Right renal cortex interstitium (tissue), 3 donors: Measurements from ENCODE around the gene CEP170B. TPM values are rescaled to one million over a fixed set of nuclear protein-coding genes. Genes with fewer than 3 reads are reported as not detected.
"Not testable (repeated sequence)": the region's sequence is repeated elsewhere in the genome, so short reads cannot be mapped to it uniquely, and the experiment has no call there.

Experiments
- DNase-seq, 3 donors: peaks; one replicate each; pipeline ENCODE4 v3.0.0-alpha.2; 2013; ENCODE audit warnings: low read depth in 3 of 3, low spot score in 2 of 3
- polyA plus RNA-seq, 3 donors: library from polyadenylated mRNA; unstranded; fragments of 120-200 nt; gene quantifications; one replicate each; pipeline ENCODE4 v1.2.1, GENCODE V29; 2013; ENCODE audit not compliant: insufficient read length in 3 of 3

The CEP170B gene
- polyA plus RNA-seq, 3 donors, result 8.1 to 9.8 (median 9.5) TPM

DNA sequence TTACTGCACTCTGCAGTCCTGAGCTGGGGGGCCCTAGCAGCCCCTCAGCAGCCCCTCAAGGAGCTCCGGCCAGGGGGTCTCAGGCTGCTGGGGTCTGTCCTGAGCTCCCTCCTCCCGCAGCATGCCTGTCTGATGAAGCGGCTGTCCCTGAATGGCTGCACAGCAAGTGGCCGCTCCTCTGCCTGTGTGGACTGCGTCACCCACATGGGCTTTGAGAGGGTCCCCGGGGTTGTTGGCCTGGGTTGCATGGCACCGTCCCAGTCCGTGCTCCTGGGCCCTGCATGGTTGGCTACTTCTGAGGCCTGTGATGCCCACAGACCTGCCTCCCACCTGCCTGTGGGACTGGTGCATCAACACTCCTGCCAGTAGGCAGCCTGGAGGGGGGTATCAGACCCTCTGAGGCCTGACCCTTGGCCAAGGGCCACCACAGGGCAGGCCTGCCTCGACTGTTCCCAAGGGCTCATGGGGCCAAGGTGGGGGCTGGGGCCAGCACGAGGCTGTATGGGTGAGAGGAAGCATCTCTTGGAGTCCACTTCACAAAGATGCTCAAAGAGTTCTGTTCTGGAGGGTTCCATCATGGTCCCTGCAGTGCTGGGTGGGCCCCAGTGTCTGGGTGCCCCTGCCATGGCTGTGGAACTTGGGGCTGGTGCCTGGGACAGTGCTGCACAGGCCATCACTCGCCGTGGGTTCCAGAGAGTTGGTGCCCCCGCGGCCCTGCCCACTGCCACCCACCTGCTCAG lies 12.2 kb downstream of the CEP170B start:
- no peak for DNase-seq

DNA sequence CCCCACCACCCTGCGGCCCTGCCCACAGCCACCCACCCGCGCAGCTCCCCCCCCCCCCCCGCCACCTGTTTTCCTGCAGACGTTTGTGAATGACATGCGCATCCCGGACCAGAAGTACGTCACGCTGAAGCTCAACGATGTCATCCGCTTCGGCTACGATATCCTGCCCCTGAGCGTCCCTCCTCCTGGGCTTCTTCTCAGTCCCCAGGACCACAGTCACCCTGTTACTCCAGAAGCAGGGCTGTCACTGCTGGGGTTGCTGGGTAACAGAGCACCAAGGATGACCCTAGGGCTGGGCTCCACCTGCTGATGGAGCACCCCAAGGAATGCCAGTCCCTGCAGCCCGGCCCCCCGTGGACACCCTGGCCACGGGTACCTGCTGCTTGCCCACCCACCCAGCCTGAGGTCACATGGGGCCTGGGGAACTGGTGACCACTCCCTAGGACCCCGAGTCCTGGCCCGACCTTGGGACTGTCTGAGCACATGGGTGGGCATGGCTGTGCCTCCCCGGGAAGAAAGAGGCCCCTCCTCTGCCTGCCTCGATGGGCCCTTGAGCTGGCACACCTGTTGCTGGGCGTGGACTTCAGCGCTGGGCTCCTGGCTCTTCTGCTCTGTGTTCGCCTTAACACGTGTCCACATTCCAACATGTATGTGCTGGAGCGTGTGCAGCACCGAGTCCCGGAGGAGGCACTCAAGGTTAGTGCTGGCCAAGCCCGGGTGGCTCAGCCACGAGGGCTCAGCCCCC lies 12.9 kb downstream of the CEP170B start:
- DNase-seq, result no peak

DNA sequence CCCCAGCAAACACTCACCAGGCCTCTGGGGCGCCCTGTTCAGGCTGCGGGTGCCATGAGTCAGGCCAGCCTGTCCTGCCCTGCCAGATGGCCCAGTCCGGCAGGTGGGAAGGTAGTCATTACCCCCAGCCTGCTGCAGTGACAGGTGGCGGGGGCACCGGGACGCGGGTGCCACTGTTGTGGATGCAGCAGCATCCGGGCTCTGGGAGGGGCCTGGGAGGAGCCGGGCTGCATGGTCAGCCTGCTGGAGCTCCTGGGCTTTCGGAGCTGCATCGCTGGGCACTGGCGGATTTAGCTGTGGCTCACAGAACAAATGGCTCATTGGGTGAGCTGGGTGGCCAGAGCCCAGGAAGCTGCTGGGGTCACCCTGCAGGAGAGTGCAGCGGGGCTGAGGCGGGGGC lies 13.5 kb downstream of the CEP170B start:
- no peak for DNase-seq

DNA sequence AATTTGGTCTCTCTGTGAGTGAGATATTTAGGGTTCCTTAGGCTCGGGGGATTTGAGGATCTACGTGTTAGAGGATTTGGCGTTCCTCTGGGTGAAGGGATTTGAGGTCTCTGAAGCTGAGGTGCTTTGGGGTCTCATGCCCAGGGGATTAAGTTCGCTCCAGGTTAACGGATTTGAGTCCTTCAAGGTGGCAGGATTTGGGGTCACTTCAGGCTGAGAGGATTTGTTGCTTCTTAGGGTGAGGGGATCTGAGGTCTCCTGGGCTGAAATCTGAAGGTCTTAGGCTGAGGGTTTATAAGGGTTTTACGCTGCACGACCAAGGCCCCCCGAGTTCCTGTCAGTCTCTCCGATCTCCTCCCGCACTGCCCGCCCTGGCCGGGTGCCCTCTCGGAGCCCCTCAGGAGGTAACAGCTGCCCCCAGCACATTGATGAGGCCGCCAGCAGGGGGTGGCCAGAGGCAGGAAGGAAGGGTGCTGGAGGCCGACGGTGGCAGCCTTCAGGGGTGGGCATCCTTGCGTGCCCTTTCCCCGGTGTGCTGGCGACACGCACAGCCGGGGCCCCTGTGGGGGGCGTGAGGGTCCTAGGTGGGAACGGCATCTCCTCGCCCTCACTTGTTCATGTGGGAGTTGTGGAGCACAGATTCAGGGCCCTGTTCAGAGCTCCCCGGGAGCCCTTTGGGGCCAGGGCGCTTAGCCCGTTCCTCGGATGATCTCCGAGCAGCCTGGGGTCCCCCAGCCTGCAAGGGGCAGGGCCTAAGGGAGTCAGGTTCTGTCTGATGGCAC lies 14.3 kb downstream of the CEP170B start:
- no peak for DNase-seq

DNA sequence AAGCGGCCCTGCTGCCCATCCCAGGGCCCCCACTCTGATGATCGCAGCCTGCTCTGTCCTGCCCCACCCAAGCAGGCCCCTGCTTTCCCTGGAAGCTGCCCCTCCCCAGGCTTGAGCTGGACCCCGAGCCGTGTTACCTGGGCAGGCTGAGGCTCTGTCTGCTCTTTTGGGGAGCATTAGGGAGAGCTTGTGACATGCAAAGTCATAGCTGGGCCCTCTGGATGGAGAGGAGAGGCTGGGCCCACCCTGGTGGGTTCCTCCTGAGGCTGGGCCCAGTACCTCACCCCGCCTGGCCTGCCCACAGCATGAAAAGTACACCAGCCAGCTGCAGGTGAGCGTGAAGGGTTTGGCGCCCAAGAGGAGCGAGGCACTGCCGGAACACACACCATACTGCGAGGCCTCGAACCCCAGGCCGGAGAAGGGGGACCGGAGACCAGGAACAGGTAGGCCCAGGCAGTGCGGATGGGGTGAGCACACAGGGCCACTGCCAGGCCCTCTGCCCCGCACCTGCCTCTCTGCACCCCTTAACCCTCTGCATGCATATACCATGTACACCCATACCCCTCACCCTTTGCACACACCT lies 15.0 kb downstream of the CEP170B start:
- no peak for DNase-seq

DNA sequence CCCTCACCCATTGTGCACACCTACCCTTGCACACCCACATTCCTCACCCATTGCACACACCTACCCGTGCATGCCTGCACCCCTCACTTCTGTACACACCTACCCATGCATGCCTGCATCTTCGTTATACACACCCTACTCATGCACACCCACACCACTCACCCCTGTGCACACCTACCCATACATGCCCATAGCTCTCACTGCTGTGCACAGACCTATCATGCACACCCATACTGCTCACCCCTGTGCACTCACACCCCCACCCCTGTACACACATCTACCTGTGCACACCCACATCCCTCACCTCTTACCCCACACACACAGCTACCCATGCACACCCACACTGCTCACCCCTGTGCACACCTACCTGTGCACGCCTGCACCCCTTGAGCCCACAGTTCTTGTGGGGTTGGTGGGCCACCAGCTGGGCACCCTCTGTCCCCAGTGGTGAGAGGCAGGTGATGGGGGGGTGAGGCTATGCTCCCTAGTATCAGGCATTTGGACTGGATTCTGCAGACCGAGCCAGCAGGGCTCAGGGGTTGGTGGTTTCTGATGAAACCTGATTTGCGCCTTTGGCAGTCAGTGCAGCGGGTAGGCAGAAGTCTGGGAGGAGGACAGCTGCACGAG lies 15.6 kb downstream of the CEP170B start:
- DNase-seq, result no peak

DNA sequence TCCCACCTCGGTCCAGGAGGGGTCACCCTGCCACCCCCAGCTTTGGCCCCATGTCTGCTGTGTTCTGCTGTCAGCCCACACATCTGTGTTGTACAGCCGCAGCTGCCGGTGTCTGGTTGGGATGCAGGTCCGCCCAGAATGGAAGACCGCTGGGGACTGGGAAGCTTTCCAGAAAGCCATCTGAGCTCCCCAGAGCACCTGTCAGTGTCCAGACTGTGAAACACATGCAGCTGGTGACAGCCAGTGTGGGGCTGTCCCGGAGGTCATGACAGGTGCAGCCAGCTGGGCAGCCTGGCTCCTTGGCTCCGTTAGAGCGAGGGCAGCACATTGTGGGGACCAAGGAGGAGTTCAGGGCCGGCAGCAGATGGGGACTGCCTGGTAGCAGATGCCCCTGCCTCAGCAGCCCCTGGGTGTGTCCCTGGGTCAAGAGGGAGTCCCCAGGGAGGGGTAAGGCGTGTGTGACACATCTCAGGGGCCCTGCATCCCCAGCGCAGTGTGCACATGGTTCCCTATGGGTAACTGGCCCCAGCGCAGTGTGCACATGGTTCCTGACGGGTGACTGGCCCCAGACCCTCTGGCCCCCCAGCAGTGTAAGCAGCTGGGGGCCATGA lies 16.4 kb downstream of the CEP170B start:
- no peak for DNase-seq

DNA sequence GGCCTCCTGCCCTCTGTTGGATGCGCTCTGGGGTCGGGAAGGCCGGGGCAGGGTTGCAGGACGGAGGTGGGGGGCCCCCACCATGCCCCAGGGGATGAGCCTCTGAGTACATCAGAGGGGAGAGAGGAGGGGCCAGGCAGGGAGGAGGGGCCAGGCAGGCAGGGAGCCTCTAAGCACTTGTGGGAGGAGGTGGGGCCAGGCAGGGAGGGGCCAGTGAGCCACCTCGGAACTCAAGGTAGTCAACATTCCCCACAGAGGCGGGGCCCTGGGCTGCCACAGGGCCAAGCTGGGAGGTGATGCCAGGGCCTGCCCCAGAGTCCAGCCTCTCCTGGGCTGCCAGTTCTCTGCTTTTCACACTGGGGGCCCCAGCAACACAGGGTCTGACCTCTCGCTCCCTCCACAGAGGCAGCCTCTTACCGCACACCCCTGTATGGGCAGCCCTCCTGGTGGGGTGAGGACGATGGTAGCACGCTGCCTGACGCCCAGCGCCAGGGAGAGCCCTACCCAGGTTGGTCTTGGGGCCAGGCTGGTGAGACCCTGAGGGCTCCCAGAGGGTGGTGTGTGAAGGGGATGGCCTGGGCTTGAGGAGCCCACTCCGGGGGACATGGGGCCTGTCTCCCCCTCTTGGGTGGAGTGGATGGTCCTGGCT lies 17.4 kb downstream of the CEP170B start:
- no peak for DNase-seq

DNA sequence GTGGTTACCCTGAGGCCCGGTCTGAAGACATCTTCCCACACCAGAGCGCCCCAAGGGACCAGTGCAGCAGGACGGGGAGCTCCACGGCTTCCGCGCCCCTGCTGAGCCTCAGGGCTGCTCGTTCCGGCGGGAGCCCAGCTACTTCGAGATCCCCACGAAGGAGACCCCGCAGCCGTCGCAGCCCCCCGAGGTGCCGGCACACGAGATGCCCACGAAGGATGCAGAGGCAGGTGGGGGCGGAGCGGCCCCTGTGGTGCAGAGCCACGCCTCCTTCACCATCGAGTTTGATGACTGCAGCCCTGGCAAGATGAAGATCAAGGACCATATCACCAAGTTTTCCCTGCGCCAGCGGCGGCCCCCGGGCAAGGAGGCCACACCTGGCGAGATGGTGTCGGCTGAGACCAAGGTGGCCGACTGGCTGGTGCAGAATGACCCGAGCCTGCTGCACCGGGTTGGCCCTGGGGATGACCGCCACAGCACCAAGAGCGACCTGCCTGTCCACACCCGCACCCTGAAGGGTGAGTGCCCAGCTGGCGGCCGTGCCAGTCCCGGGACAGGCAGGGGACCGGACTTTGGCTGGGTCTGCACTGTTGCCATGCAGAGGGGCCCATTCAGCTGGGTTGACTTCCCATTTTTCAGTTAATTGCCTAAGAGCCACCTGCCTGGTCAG lies 18.1 kb downstream of the CEP170B start:
- DNase-seq, result no peak

DNA sequence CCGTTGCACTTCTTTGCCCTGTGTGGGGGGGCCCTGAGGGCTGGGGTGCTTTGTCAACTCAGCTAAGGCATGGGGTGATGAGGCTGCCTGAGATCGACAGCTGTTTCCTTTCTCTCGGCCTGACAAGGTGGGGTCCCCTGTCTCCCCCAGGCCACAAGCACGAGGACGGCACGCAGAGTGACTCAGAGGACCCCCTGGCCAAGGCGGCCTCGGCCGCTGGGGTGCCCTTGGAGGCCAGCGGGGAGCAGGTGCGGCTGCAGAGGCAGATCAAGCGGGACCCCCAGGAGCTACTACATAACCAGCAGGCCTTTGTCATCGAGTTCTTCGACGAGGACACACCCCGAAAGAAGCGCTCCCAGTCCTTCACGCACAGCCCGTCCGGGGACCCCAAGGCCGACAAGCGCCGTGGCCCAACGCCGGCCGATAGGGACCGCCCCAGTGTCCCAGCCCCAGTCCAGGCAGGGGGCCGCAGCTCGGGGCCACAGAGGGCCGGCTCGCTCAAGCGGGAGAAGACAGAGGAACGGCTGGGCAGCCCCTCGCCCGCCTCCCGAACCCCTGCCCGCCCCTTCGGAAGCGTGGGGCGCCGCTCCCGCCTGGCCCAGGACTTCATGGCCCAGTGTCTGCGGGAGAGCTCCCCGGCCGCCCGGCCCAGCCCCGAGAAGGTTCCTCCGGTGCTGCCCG lies 18.8 kb downstream of the CEP170B start:
- DNase-seq, result no peak

DNA sequence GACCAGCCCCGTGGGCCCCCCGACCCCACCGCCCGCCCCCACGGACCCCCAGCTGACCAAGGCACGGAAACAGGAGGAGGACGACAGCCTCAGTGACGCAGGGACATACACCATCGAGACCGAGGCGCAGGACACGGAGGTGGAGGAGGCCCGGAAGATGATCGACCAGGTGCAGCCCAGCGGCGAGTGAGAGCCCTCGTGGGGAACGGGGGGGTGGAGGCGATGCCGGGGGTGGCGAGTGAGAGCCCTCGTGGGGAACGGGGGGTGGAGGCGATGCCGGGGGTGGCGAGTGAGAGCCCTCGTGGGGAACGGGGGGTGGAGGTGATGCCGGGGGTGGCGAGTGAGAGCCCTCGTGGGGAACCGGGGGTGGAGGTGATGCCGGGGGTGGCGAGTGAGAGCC lies 19.3 kb downstream of the CEP170B start:
- not testable (repeated sequence) for DNase-seq

DNA sequence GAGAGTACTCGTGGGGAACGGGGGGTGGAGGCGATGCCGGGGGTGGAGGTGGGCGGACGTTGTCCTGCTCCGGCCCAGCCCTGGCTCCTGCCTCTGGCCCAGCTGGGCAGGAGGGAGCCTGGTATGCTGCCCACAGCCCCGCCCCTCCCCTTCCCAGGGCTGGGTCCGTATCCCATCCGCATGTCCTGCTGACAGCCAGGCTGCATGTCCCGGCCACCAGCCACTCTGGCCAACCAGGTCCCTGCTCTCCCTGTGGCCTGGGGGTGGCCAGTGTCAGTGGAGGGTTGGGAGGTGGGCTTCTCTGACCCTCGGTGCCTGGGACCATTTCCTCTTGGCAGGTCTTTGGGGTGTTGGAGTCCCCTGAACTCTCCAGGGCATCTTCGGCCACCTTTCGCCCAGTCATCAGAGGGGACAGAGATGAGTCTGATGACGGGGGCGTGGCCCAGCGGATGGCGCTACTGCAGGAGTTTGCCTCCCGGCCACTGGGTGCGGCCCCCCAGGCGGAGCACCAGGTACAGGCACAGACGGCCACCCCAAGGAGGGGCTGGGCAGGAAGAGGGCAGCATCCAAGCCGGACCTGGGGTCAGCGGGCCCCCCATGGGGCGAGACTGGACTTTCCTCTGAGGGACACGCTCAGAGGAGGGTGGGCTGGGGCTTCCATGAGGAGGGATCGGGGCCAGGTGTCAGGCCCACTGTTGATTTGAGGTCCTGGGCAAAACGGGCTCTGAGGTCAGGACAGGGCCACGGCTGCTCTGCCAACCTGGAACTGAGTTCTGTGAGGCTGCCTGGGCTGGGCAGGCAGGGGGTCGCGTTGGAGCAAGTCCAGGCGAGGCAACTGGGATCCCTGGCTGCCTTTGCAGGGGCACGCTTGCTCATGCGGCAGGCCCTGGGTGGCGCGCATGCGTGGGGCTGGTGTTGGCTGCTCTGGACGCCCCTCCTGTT lies 20.2 kb downstream of the CEP170B start:
- DNase-seq, result no peak

DNA sequence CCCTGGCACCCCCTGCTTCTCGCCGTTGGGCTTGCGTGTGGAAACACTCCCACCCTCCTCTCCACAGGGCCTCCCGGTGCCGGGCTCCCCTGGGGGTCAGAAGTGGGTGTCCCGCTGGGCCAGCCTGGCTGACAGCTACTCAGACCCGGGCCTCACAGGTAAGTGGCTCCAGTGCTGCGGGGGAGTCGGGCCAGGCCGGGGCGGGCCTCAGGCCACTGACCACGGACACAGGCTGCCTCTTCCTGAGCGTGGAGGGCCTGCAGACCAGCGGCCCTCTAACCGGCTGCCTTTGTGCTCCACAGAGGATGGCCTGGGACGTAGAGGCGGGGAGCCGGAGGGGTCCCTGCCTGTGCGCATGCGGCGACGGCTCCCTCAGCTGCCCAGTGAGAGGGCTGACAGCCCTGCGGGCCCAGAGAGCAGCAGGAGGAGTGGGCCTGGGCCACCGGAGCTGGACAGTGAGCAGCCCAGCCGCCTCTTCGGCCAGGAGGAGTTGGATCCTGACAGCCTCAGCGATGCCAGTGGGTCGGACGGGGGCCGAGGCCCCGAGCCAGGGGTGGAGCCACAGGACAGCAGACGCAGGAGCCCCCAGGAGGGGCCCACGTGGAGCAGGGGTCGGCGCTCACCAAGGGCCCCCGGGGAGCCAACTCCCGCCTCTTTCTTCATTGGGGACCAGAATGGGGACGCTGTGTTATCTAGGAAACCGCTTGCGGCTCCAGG lies 21.1 kb downstream of the CEP170B start:
- no peak for DNase-seq

DNA sequence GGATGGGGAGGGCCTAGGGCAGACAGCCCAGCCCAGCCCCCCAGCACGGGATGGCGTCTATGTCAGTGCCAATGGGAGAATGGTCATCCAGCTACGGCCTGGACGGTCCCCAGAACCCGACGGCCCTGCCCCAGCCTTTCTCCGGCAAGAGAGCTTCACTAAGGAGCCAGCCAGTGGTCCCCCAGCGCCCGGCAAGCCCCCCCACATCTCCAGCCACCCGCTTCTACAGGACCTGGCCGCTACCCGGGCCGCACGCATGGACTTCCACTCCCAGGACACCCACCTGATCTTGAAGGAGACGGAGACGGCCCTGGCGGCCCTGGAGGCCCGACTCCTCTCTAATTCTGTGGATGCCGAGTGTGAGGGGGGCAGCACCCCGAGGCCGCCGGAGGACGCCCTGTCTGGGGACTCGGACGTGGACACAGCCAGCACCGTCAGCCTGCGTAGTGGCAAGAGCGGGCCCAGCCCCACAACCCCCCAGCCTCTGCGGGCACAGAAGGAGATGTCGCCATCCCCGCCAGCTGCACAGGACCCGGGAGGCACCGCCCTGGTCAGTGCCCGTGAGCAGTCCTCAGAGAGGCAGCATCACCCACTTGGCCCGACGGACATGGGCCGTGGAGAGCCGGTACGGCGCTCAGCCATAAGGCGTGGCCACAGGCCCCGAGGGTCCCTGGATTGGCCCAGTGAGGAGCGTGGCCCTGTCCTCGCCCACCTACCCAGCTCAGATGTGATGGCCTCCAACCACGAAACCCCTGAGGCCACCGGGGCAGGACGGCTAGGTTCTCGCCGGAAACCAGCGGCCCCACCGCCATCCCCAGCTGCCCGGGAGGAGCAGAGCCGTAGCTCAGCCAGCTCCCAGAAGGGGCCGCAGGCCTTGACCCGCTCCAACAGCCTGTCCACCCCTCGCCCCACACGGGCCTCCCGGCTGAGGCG lies 21.9 kb downstream of the CEP170B start:
- DNase-seq, result no peak

DNA sequence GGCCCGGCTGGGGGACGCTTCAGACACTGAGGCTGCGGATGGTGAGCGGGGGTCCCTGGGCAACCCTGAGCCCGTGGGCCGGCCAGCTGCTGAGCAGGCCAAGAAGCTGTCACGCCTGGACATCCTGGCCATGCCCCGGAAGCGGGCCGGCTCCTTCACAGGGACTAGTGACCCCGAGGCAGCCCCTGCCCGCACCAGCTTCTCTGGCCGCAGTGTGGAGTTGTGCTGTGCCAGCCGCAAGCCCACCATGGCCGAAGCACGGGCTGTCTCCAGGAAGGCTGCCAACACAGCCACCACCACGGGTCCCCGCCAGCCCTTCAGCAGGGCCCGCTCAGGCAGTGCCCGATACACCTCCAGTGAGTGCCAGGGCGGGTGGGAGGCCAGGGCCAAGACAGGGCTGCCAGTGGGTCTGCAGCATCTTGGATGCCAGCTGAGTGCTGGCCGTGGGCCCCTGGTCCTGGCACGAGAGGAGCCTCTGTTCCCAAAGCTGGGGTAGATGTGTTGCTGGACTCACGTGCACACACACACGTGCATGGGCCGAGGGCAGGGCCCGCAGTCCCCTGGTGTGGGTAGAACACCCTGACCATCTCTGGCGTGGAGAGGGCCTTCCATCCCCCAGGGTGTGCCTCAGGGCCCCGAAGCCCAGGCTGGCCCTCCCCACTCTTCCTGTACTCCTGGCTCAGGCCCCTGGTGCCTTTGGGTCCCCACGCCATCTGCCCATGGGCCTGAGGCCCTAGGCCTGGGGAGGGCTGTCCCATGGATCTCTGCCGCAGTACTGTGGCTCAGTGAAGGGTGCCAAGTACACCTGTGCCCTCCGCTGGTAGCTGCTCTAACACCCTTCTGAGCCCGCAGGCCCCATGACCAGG lies 22.8 kb downstream of the CEP170B start:
- no peak for DNase-seq
